OCI-M1 (cell line): Measurements from ENCODE around the gene CLIP2.
A peak's percentile ranks its signal among the peaks of the same experiment; 100 is the strongest.
"Not testable (repeated sequence)": the region's sequence is repeated elsewhere in the genome, so short reads cannot be mapped to it uniquely, and the experiment has no call there.

Experiments used
- DNase-seq: peaks from one replicate; lab custom pipeline; 2025; lab: John Stamatoyannopoulos, UW

CLIP2 gene

GRCh38 chr7:74371381-74372341 lies 82.5 kb downstream of the CLIP2 start:
- peak; percentile 22 for DNase-seq

- DNase-seq: no peak
Measured at GRCh38 chr7:74372511-74373111, 83.4 kb downstream of the CLIP2 start.

GRCh38 chr7:74373536-74373935 lies 84.3 kb downstream of the CLIP2 start:
- no peak for DNase-seq

- no peak for DNase-seq
Measured at GRCh38 chr7:74375726-74376220, 86.6 kb downstream of the CLIP2 start.

GRCh38 chr7:74376256-74377036 lies 87.2 kb downstream of the CLIP2 start:
- no peak for DNase-seq

- no peak for DNase-seq
Measured at GRCh38 chr7:74379938-74380337, 90.7 kb downstream of the CLIP2 start.

- DNase-seq: no peak
Measured at GRCh38 chr7:74380720-74381119, 91.5 kb downstream of the CLIP2 start.

GRCh38 chr7:74384086-74384485 lies 94.9 kb downstream of the CLIP2 start:
- DNase-seq: not testable (repeated sequence)

- not testable (repeated sequence) for DNase-seq
Measured at GRCh38 chr7:74384854-74385253, 95.6 kb downstream of the CLIP2 start.

GRCh38 chr7:74387606-74388005 lies 98.4 kb downstream of the CLIP2 start:
- no peak for DNase-seq

- no peak for DNase-seq
Measured at GRCh38 chr7:74388880-74389415, 99.7 kb downstream of the CLIP2 start.

GRCh38 chr7:74393722-74394121 lies 104.5 kb downstream of the CLIP2 start:
- DNase-seq: peak; percentile 75

GRCh38 chr7:74394601-74395000 lies 105.4 kb downstream of the CLIP2 start:
- peak; percentile 46 for DNase-seq

- DNase-seq: no peak
Measured at GRCh38 chr7:74395745-74396311, 106.6 kb downstream of the CLIP2 start.

GRCh38 chr7:74396993-74397392 lies 107.8 kb downstream of the CLIP2 start:
- DNase-seq: no peak

- DNase-seq: no peak
Measured at GRCh38 chr7:74398426-74398825, 109.2 kb downstream of the CLIP2 start.

GRCh38 chr7:74399006-74399405 lies 109.8 kb downstream of the CLIP2 start:
- no peak for DNase-seq

- no peak for DNase-seq
Measured at GRCh38 chr7:74400420-74401136, 111.4 kb downstream of the CLIP2 start.

- peak; percentile 85 for DNase-seq
Measured at GRCh38 chr7:74401137-74401859, 112.1 kb downstream of the CLIP2 start.

- not testable (repeated sequence) for DNase-seq
Measured at GRCh38 chr7:74402668-74403067, 113.5 kb downstream of the CLIP2 start.
